Pulmonary artery endothelial cell (primary cell): ENCODE results near the gene ALKBH4. TPM values are rescaled to one million over a fixed set of nuclear protein-coding genes. Genes with fewer than 3 reads are reported as not detected.

ENCODE experiments used
- total RNA-seq: library from RNA; depleted of rRNA; stranded (reverse); fragments of >200 nt; gene quantifications from 2 replicates; pipeline ENCODE4 v1.2.3, GENCODE V29; 2014

Gene ALKBH4
- total RNA-seq, 1 donor from 2014 or later = 13.4 TPM

Other genes with a start within 250 kb of the ALKBH4 start
- gene SH2B2, start 178.0 kb downstream of the ALKBH4 start, total RNA-seq = 0.86 and 0.88 TPM in 2 replicates
- not detected in 2 replicates for gene SPDYE6, start 108.4 kb downstream of the ALKBH4 start, total RNA-seq
- gene PRKRIP1, start 68.5 kb downstream of the ALKBH4 start, total RNA-seq = 13.8 and 14.3 TPM in 2 replicates
- 84.0 and 102 TPM in 2 replicates for gene ORAI2, start 31.3 kb downstream of the ALKBH4 start, total RNA-seq
- gene LRWD1, start 121 bp upstream of the ALKBH4 start, total RNA-seq = 27.1 and 35.7 TPM in 2 replicates
- gene POLR2J, start 14.1 kb upstream of the ALKBH4 start, total RNA-seq = 38.6 and 42.0 TPM in 2 replicates
- gene RASA4B, start 52.9 kb upstream of the ALKBH4 start, total RNA-seq = 1.5 and 2.2 TPM in 2 replicates
- gene UPK3BL2, start 78.8 kb upstream of the ALKBH4 start, total RNA-seq = 1.2 and 1.3 TPM in 2 replicates
- gene SPDYE2, start 86.4 kb upstream of the ALKBH4 start, total RNA-seq = not detected in 2 replicates
- 16.9 and 21.8 TPM in 2 replicates for gene POLR2J3, start 107.7 kb upstream of the ALKBH4 start, total RNA-seq
- 2.5 and 3.6 TPM in 2 replicates for gene RASA4, start 151.9 kb upstream of the ALKBH4 start, total RNA-seq
- gene UPK3BL1, start 177.9 kb upstream of the ALKBH4 start, total RNA-seq = 5.3 and 8.6 TPM in 2 replicates
- not detected in 2 replicates for gene SPDYE2B, start 185.5 kb upstream of the ALKBH4 start, total RNA-seq
- gene POLR2J2, start 206.8 kb upstream of the ALKBH4 start, total RNA-seq = 1.7 and 2.6 TPM in 2 replicates